GM18508 (cell line): ENCODE results near the gene LRRN1.

ENCODE experiments used
- ATAC-seq: cut with Tn5 transposase; IDR thresholded peaks from one replicate; pipeline ENCODE4 v1.9.1; 2021; ENCODE audit warnings: moderate number of reproducible peaks; ENCODE audit not compliant: insufficient read depth, unreplicated experiment

LRRN1 gene

GRCh38 chr3:3799173-3800079 is at the start of gene LRRN1:
Gene LRRN1, plus strand, starts transcription at chr3:3799431. Its CDS starts 45,211 bp downstream, at chr3:3844642.
- ATAC-seq, result no peak

- no peak for ATAC-seq
Observed at GRCh38 chr3:3753416-3753815, 45.8 kb upstream of the LRRN1 start.

DNA sequence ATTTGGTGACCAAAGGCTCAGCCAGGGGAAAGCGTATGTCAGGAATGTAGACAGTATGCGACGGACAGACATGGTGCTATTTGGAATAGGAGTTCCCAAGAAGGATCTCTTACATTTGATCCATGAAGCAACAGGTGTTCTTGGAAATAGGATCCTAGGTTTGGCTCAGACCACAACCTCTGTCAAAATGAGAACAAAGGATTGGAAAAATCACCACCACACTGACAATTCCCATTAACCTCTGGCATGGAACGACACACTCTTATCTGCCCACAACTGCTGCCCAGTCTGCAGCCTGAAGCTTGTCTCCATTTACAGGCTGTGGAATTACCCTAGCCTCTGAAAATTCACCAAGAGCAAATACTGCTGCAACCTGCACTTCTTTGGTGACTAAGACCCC is 33.6 kb upstream of the LRRN1 start:
- no peak for ATAC-seq

- ATAC-seq, result no peak
Observed at GRCh38 chr3:3766140-3766539, 33.1 kb upstream of the LRRN1 start.

- ATAC-seq, result no peak
Observed at GRCh38 chr3:3771094-3771493, 28.1 kb upstream of the LRRN1 start.

GRCh38 chr3:3771567-3771966 is 27.7 kb upstream of the LRRN1 start:
- no peak for ATAC-seq

DNA sequence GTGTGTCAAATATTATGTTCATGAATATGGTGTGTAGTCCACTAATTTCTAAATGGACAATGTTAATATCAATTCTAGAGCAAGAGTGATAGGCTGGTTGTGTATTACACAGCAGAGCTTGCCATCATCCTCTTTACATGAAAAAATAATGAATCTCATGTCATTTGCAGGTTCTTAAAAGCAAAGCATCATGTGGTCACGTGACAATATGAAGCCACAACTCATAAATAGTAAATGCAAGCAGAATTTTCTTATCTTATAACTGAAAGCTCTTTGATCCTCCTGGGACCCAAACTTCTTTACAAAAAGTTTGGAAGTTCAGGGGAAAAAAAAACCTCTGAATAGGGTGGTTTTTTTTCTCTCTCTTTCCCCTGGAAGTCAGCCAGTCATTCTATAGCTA is 26.9 kb upstream of the LRRN1 start:
- ATAC-seq, result no peak

- no peak for ATAC-seq
Observed at GRCh38 chr3:3772920-3773319, 26.3 kb upstream of the LRRN1 start.

GRCh38 chr3:3776607-3777006 is 22.6 kb upstream of the LRRN1 start:
- no peak for ATAC-seq

- ATAC-seq, result no peak
Observed at GRCh38 chr3:3778216-3778615, 21.0 kb upstream of the LRRN1 start.

DNA sequence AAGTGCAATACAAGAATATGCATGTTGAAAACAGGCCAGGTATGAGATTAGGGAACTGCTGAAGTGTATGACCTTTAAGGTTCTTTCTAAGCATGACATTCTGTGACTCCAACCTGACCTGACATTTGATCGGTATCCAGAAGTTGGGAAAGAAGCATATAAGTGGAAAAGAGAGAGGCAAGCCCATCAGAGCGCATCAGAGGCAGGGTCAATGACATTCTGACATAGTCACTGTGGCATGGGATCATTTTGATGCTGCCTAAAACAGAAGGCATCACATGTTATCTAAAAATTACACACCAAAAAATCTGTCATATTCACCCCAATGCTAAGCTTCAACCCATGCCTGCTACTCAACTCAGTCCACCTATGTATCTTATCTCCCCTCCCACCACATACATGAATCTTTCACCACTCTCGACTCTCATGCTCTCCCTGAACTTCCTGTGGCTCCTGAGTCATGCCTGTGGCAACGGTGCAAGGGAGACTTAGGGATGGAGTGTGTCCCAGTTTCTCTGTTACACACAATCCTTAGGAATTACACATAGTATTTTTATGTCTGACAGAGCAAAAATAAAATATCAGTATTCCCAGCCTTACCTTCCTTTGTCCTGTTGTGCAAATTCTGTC is 20.5 kb upstream of the LRRN1 start:
- ATAC-seq, result no peak

GRCh38 chr3:3782457-3782856 is 16.8 kb upstream of the LRRN1 start:
- ATAC-seq, result no peak

- no peak for ATAC-seq
Observed at GRCh38 chr3:3783210-3783609, 16.0 kb upstream of the LRRN1 start.

DNA sequence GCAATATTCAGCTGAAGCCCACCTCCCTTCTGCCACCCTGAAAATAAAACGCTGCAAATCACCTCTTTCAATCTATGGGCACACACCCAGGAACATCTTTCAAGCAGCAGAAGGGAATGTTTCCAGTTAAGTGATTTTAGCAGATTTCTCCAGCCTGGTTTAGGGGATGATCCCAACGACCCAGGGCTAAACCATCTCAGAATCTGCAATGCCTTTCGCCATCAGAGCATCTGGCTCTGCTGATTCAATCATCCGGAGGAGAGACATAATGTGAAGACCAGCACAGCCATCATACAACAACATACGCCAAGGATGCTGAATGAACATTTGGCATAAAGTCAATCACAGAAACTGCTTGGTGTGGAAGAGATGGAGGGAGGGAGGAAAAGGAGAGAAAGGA is 15.5 kb upstream of the LRRN1 start:
- ATAC-seq, result no peak

DNA sequence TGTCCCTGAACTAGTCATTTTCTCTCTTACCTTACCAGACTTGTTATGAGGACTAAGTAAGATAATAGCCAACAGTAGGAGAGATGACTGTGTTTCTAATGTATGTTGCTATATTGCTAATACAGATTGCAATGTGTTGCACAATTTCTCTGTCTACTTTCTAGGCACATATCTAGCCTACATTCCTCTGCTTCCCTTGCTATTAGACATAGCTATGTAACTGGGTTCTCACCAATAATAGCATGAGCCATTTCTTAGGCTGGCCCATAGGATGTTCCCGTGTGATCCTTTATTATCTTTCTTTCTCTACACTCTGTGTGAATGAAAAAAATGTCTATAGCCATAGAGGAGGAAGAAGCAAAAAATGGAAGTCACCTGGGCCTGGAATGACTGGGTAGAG is 6.8 kb upstream of the LRRN1 start:
- no peak for ATAC-seq

- no peak for ATAC-seq
Observed at GRCh38 chr3:3798631-3799113, 559 bp upstream of the LRRN1 start.

DNA sequence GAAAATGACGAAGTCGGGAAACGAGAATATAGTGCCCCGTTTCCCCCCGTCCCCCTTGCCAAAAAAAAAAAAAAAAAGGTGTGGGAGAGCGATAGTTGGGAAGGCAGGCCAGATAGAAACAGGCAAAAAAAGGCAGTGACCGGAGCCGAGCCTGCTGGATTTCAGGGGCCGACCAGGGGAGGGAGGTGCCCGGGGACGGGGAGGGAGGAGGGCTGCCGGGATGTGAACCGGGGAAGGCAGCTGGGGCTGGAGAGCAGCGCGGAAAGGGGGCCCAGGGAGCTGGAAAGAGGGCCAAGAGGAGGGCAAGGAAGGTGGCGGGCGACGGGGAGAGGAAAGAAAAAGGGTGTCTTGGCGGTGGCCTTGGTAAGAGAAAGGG is 837 bp downstream of the LRRN1 start:
- no peak for ATAC-seq

GRCh38 chr3:3800685-3801493 is 1.7 kb downstream of the LRRN1 start:
- ATAC-seq, result no peak

DNA sequence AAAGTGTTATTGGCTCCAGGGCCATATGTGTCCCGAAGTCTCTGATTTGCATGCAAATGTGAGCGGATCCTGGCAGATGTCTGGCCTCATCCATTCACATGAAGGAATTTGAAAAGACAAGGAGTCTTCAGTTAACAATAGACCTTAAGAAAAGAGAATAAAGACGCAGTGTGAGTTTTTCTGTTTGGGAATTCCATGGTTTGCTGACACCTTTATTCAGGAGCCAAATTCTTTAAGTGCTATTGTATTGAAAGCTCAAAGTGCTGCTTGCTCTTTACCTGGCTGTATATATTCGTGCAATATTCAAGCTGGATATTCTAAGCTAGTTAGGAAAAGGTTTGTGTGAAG is 2.2 kb downstream of the LRRN1 start:
- ATAC-seq, result no peak

DNA sequence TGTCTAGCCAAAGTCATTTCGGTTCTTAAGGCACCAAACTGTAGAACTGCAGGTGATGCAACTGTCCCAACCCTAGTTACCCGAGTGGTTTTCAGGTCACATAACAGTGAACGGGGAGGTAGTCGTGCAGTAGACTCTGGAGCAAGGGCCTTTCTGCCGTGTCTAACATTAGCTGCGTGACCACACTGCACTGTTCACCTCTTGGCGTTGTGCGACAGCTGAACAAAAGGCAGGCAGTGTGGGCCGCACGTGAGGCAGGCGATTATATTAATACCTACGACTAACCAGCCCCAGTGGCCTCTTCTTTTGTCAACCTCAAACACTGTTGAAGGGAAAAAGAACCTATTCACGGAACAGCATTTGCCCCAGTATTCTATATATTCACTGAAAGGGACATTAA is 2.8 kb downstream of the LRRN1 start:
- ATAC-seq, result no peak

- ATAC-seq, result no peak
Observed at GRCh38 chr3:3804560-3804959, 5.3 kb downstream of the LRRN1 start.
